Heart right ventricle (tissue), 16 donors: ENCODE measurements around the gene CDK1. TPM values are rescaled to one million over a fixed set of nuclear protein-coding genes. Genes with fewer than 3 reads are reported as not detected.
A peak's percentile ranks its signal among the peaks of the same experiment; 100 is the strongest.

Experiments used
- ATAC-seq, 8 donors: fragments of 200-7000 bp; cut with Tn5 transposase; one replicate each; pipeline ENCODE4 v1.9.1; 2020; ENCODE audit warnings: mild to moderate bottlenecking in 8 of 8, moderate library complexity in 8 of 8, moderate number of reproducible peaks in 1 of 8
- DNase-seq, 2 donors: peaks; one replicate each; pipeline ENCODE4 v3.0.0-alpha.2; 2020
- H3K27ac ChIP-seq, 10 donors: fragments of 200-600 bp; sonication (generic) in 2 of 10; one replicate each; pipeline versions ENCODE4 v1.5.0 to v1.8.0; 2020 to 2022; ENCODE audit warnings: mild to moderate bottlenecking in 3 of 10
- H3K27me3 ChIP-seq, 7 donors: fragments of 200-600 bp; one replicate each; pipeline ENCODE4 v1.8.0; 2021 to 2022; ENCODE audit warnings: mild to moderate bottlenecking in 2 of 7
- H3K36me3 ChIP-seq, 9 donors: fragments of 200-600 bp; sonication (generic) in 1 of 9; one replicate each; pipeline versions ENCODE4 v1.5.0 to v1.8.0; 2020 to 2022; ENCODE audit warnings: mild to moderate bottlenecking in 2 of 9
- H3K4me1 ChIP-seq, 9 donors: fragments of 200-600 bp; sonication (generic) in 1 of 9; one replicate each; pipeline versions ENCODE4 v1.5.0 to v1.8.0; 2020 to 2022; ENCODE audit warnings: mild to moderate bottlenecking in 4 of 9
- H3K4me3 ChIP-seq, 10 donors: fragments of 200-600 bp; sonication (generic) in 2 of 10; one replicate each; pipeline versions ENCODE4 v1.5.0 to v1.8.0; 2020 to 2022; ENCODE audit warnings: mild to moderate bottlenecking in 7 of 10, moderate library complexity in 2 of 10
- H3K9me3 ChIP-seq, 11 donors: fragments of 200-600 bp in 10 of 11; sonication (generic) in 2 of 11; one replicate each; pipeline versions ENCODE4 v1.5.0 to v1.8.0; 2013 to 2022; ENCODE audit warnings: mild to moderate bottlenecking in 2 of 11, control low read depth in 1 of 11, moderate library complexity in 1 of 11
- CTCF ChIP-seq, 9 donors: fragments of 200-600 bp; sonication (generic) in 2 of 9; IDR thresholded peaks; one replicate each; pipeline versions ENCODE4 v1.5.0 to v1.8.0; 2021 to 2022; ENCODE audit warnings: antibody characterized with exemption in 9 of 9, mild to moderate bottlenecking in 5 of 9, moderate library complexity in 1 of 9
- WGBS, 2 donors: extraction: QIAGEN DNeasy Blood & Tissue Kit; methylation state at CpG; one replicate each; pipeline ENCODE4 v1.1.7; 2013; ENCODE audit warnings: inconsistent platforms in 1 of 2; 5-methylcytosine and 5-hydroxymethylcytosine counted together
- intact Hi-C, 10 donors: fragments of 100-400 bp; cut with DNase I; formaldehyde crosslinking; loops; one replicate each; pipeline versions ENCODE4 v1.11.1 to v1.14.2; 2022
- polyA plus RNA-seq, 2 donors: library from polyadenylated mRNA; stranded (reverse); fragments of 200-250 nt; gene quantifications; one replicate each; pipeline ENCODE4 v1.2.3, GENCODE V29; 2013
- total RNA-seq, 10 donors: library from RNA; stranded (reverse); fragmentation: NEBNext Ultra II Directional in 3 of 10; extraction: Animal tissue kit (Norgen Biotek cat#: 25700) in 3 of 10; gene quantifications; one replicate each; pipeline versions ENCODE4 v1.2.1 to v1.2.4, GENCODE V29; 2021 to 2023
- donor health status: Arrhythmogenic right ventricular cardiomyopathy.
- donor health status: ischemic (EF 13 %, LVEDD 7.1; RV severe dilation, severe dysfunction).
- donor health status: healthy with polysubstance abuse.
- donor health status: DM: no; HTN: yes; CAD: no.
- donor health status: DM: no; HTN: no; CAD: no.
- donor health status: ischemic (EF 25% LVEDD 6.9; RV normal size, moderate dysfunction).
- donor health status: ischemic (EF 25% LVEDD 5.7; RV mildly dilated, moderate dysfunction).
- donor health status: healthy.
- donor health status: DM: yes; HTN: yes; CAD: no.
- donor health status: Ischemic cardiomyopathy.
- donor health status: ischemic (EF 35%, LVEDD 5.7; RV mildly dilated, moderate dysfunction).
- donor health status: nonischemic (EF 11% LVEDD 7.7; RV severe dilation, severe dysfunction).
- donor health status: DM: yes; HTN: yes; CAD: no.
- donor health status: PGD.
- donor health status: ischemic (EF 29% LVEDD 5.4; RV normal size, mild dysfunction).
- donor health status: nonischemic (EF 23%, LVEDD 6.1; RV moderate dilation, normal function).

CDK1 gene
- total and polyA plus RNA-seq, 12 donors = 0.27 to 8.6 (median 1.0) TPM

GRCh38 chr10:60781661-60782060 lies 3.4 kb downstream of the CDK1 start:
- DNase-seq (no peak), ATAC-seq (no peak)
- Histone ChIP-seq H3K27ac (peak overlapping the region in 1 of 10 donors; percentile 16), H3K27me3 (peaks cover 0 to 8% (median 0%) of the 10 kb centered on the region in 7 donors), H3K4me1 (peaks cover 3 to 39% (median 8%) of the 10 kb centered on the region in 9 donors), H3K4me3 (no peak overlapping the region), H3K9me3 (no peaks in the 10 kb centered on the region), H3K36me3 (peaks cover 0 to 14% (median 0%) of the 10 kb centered on the region in 9 donors)
- intact Hi-C loops = no loop called here
- no peak for TF ChIP-seq CTCF (IDR thresholded peaks at IDR 0.05)

GRCh38 chr10:60784641-60785040 lies 6.4 kb downstream of the CDK1 start:
- Histone ChIP-seq H3K36me3 (peaks cover 0 to 20% (median 0%) of the 10 kb centered on the region in 9 donors), H3K4me1 (peaks cover 0 to 27% (median 0%) of the 10 kb centered on the region in 9 donors), H3K4me3 (no peak overlapping the region), H3K27me3 (no peaks in the 10 kb centered on the region), H3K27ac (no peak overlapping the region), H3K9me3 (no peaks in the 10 kb centered on the region)
- no peak for DNase-seq
- no peak for TF ChIP-seq CTCF (IDR thresholded peaks at IDR 0.05)
- intact Hi-C loops = no loop called here
- no peak for ATAC-seq
- 90 to 94% methylated on average over 3 of the region's 3 CpGs for WGBS, 2 donors

- Histone ChIP-seq H3K36me3 (peaks cover 0 to 39% (median 0%) of the 10 kb centered on the region in 9 donors), H3K27me3 (no peaks in the 10 kb centered on the region), H3K9me3 (no peaks in the 10 kb centered on the region), H3K4me3 (no peak overlapping the region), H3K27ac (no peak overlapping the region), H3K4me1 (peaks cover 0 to 7% (median 0%) of the 10 kb centered on the region in 9 donors)
- TF ChIP-seq CTCF (IDR thresholded peaks at IDR 0.05) = no peak
- ATAC-seq = no peak
- DNase-seq = no peak
- intact Hi-C loops = no loop called here
These were observed 10.3 kb downstream of the CDK1 start for GRCh38 chr10:60788544-60788943.

- no peak for TF ChIP-seq CTCF (IDR thresholded peaks at IDR 0.05)
- no peak for ATAC-seq
These were observed 11.1 kb downstream of the CDK1 start for GRCh38 chr10:60789340-60789739.

More at GRCh38 chr10:60789340-60789739, 11.1 kb downstream of the CDK1 start:
- peaks cover 0 to 5% (median 0%) of the 10 kb centered on the region in 9 donors for H3K4me1 ChIP-seq
- whole genome bisulfite sequencing, 2 donors = 47 to 72% methylated on average over 4 of the region's 4 CpGs
- DNase-seq = no peak
- no peaks in the 10 kb centered on the region for H3K27me3 ChIP-seq
- H3K27ac ChIP-seq = no peak overlapping the region
- H3K4me3 ChIP-seq = no peak overlapping the region
- H3K36me3 ChIP-seq = peaks cover 0 to 41% (median 0%) of the 10 kb centered on the region in 9 donors
- intact Hi-C loops = no loop called here
- H3K9me3 ChIP-seq = no peaks in the 10 kb centered on the region
